ENCODE results near the gene CELF5. TPM values are rescaled to one million over a fixed set of nuclear protein-coding genes. Genes with fewer than 3 reads are reported as not detected.
"Not testable (repeated sequence)": the region's sequence is repeated elsewhere in the genome, so short reads cannot be mapped to it uniquely, and the experiment has no call there.

The CELF5 gene
- total RNA-seq, 1 experiment from 2014 or later = 0.60 TPM

- no peak for DNase-seq (ENCODE audit: low spot score)
Measured at GRCh38 chr19:3292958-3293529, 68.6 kb downstream of the CELF5 start.

GRCh38 chr19:3293560-3293959, 69.1 kb downstream of the CELF5 start:
- DNase-seq (ENCODE audit: low spot score) = no peak

GRCh38 chr19:3294080-3294850, 69.8 kb downstream of the CELF5 start:
- no peak for DNase-seq (ENCODE audit: low spot score)

GRCh38 chr19:3295581-3295980, 71.1 kb downstream of the CELF5 start:
- no peak for DNase-seq (ENCODE audit: low spot score)

- DNase-seq (ENCODE audit: low spot score) = no peak
Measured at GRCh38 chr19:3296034-3296433, 71.6 kb downstream of the CELF5 start.

- no peak for DNase-seq (ENCODE audit: low spot score)
Measured at GRCh38 chr19:3296446-3296845, 72.0 kb downstream of the CELF5 start.

- DNase-seq (ENCODE audit: low spot score) = no peak
Measured at GRCh38 chr19:3298853-3299449, 74.5 kb downstream of the CELF5 start.

GRCh38 chr19:3300566-3300965, 76.1 kb downstream of the CELF5 start:
- not testable (repeated sequence) for DNase-seq (ENCODE audit: low spot score)

GRCh38 chr19:3302755-3303154, 78.3 kb downstream of the CELF5 start:
- DNase-seq (ENCODE audit: low spot score) = no peak

- DNase-seq (ENCODE audit: low spot score) = peak; percentile 53
Measured at GRCh38 chr19:3304871-3305423, 80.5 kb downstream of the CELF5 start.

- DNase-seq (ENCODE audit: low spot score) = no peak
Measured at GRCh38 chr19:3309724-3310123, 85.3 kb downstream of the CELF5 start.

GRCh38 chr19:3310280-3310679, 85.8 kb downstream of the CELF5 start:
- DNase-seq (ENCODE audit: low spot score) = no peak

GRCh38 chr19:3310711-3311110, 86.2 kb downstream of the CELF5 start:
- no peak for DNase-seq (ENCODE audit: low spot score)

GRCh38 chr19:3313199-3313575, 88.7 kb downstream of the CELF5 start:
- DNase-seq (ENCODE audit: low spot score) = no peak

GRCh38 chr19:3314962-3315675, 90.7 kb downstream of the CELF5 start:
- no peak for DNase-seq (ENCODE audit: low spot score)

- no peak for DNase-seq (ENCODE audit: low spot score)
Measured at GRCh38 chr19:3315676-3315973, 91.2 kb downstream of the CELF5 start.

- no peak for DNase-seq (ENCODE audit: low spot score)
Measured at GRCh38 chr19:3316132-3316648, 91.7 kb downstream of the CELF5 start.

- no peak for DNase-seq (ENCODE audit: low spot score)
Measured at GRCh38 chr19:3316659-3317207, 92.3 kb downstream of the CELF5 start.

- peak; percentile 63 for DNase-seq (ENCODE audit: low spot score)
Measured at GRCh38 chr19:3319643-3320353, 95.3 kb downstream of the CELF5 start.

GRCh38 chr19:3320354-3320670, 95.9 kb downstream of the CELF5 start:
- DNase-seq (ENCODE audit: low spot score) = no peak

GRCh38 chr19:3320853-3321252, 96.4 kb downstream of the CELF5 start:
- no peak for DNase-seq (ENCODE audit: low spot score)
